Lower leg skin (tissue), 4 donors: Measurements from ENCODE around the gene GHITM. TPM values are rescaled to one million over a fixed set of nuclear protein-coding genes. Genes with fewer than 3 reads are reported as not detected.
A peak's percentile ranks its signal among the peaks of the same experiment; 100 is the strongest.
"Not testable (repeated sequence)": the region's sequence is repeated elsewhere in the genome, so short reads cannot be mapped to it uniquely, and the experiment has no call there.

Experiments
- DNase-seq, 2 donors: peaks; one replicate each; pipeline ENCODE4 v3.0.0-alpha.2; 2019; ENCODE audit warnings: low spot score in 2 of 2
- H3K4me3 ChIP-seq: fragments of 200-600 bp; sonication (generic); 2 replicates; pipeline ENCODE4 v1.5.1; 2017; ENCODE audit warnings: mild to moderate bottlenecking, low read depth; ENCODE audit not compliant: poor library complexity, severe bottlenecking
- CTCF ChIP-seq, 3 donors: fragments of 450-650 bp; IDR thresholded peaks; one replicate each; pipeline ENCODE4 v1.5.1; 2016; ENCODE audit warnings: antibody characterized with exemption in 3 of 3, mild to moderate bottlenecking in 3 of 3, moderate library complexity in 2 of 3
- POLR2A ChIP-seq, 2 donors: fragments of 450-650 bp; IDR thresholded peaks; one replicate each; pipeline ENCODE4 v1.6.1; 2016 to 2017; ENCODE audit warnings: antibody characterized with exemption in 2 of 2, mild to moderate bottlenecking in 1 of 2, moderate library complexity in 1 of 2
- WGBS, 2 donors: methylation state at CpG; one replicate each; pipeline ENCODE4 v1.1.5; 2018; 5-methylcytosine and 5-hydroxymethylcytosine counted together
- intact Hi-C: fragments of 100-400 bp; cut with DNase I; formaldehyde crosslinking; loops from one replicate; pipeline ENCODE4 v1.15.0; 2023; ENCODE audit warnings: low total_unique reads
- total RNA-seq, 4 donors: library from RNA; depleted of rRNA; stranded (reverse); fragments of >200 nt; gene quantifications; one replicate each; pipeline ENCODE4 v1.1.0, GENCODE V29; 2016

GHITM gene
- total RNA-seq, 4 donors from 2014 or later = 103 to 142 (median 127) TPM

- peak in 1 of 2 donors; percentile 87 for DNase-seq
- 36 to 48% methylated on average over 6 to 8 of the region's 8 CpGs for WGBS, 2 donors
Measured at GRCh38 chr10:84177541-84178141, 38.3 kb downstream of the GHITM start.

GRCh38 chr10:84178160-84178609 lies 38.9 kb downstream of the GHITM start:
- no peak for TF ChIP-seq CTCF (IDR thresholded peaks at IDR 0.05)
- no peak for TF ChIP-seq POLR2A (IDR thresholded peaks at IDR 0.05)
- DNase-seq = peak in 1 of 2 donors; percentile 13
- H3K4me3 ChIP-seq = no peak overlapping the region
- WGBS, 2 donors = 87 to 88% methylated on average over 3 of the region's 3 CpGs
- intact Hi-C loops = no loop called here

More at GRCh38 chr10:84177541-84178141, 38.3 kb downstream of the GHITM start:
- no peak overlapping the region for H3K4me3 ChIP-seq
- intact Hi-C loops = no loop called here
- no peak for TF ChIP-seq POLR2A (IDR thresholded peaks at IDR 0.05)
- TF ChIP-seq CTCF (IDR thresholded peaks at IDR 0.05) = no peak

GRCh38 chr10:84179059-84179710 lies 39.9 kb downstream of the GHITM start:
- 37 to 39% methylated on average over 12 of the region's 12 CpGs for WGBS, 2 donors
- H3K4me3 ChIP-seq = no peak overlapping the region
- intact Hi-C loops = no loop called here
- no peak for TF ChIP-seq POLR2A (IDR thresholded peaks at IDR 0.05)
- TF ChIP-seq CTCF (IDR thresholded peaks at IDR 0.05) = no peak
- peak; percentile 84 to 87 for DNase-seq

- H3K4me3 ChIP-seq, intact Hi-C loops: not testable (repeated sequence)
- 89 to 98% methylated on average over 9 to 11 of the region's 22 CpGs for WGBS, 2 donors
- DNase-seq = peak in 1 of 2 donors; percentile 76
Measured at GRCh38 chr10:84180386-84180785, 41.1 kb downstream of the GHITM start.

GRCh38 chr10:84181631-84182030 lies 42.3 kb downstream of the GHITM start:
- DNase-seq = peak in 1 of 2 donors; percentile 75
- WGBS, 2 donors = 96% methylated on average over 5 of the region's 5 CpGs
- intact Hi-C loops = no loop called here
- no peak overlapping the region for H3K4me3 ChIP-seq
- TF ChIP-seq POLR2A (IDR thresholded peaks at IDR 0.05) (no peak), CTCF (IDR thresholded peaks at IDR 0.05) (no peak)

GRCh38 chr10:84184517-84184916 lies 45.2 kb downstream of the GHITM start:
- DNase-seq = peak in 1 of 2 donors; percentile 83
- intact Hi-C loops = no loop called here
- WGBS, 2 donors = 38 to 51% methylated on average over 4 of the region's 4 CpGs

More at GRCh38 chr10:84184517-84184916, 45.2 kb downstream of the GHITM start:
- no peak overlapping the region for H3K4me3 ChIP-seq
- TF ChIP-seq CTCF (IDR thresholded peaks at IDR 0.05) = no peak
- no peak for TF ChIP-seq POLR2A (IDR thresholded peaks at IDR 0.05)
